ENCODE measurements around the gene STK35.

The STK35 gene

GRCh38 chr20:2101057-2101864 is at the start of gene STK35:
STK35 (plus strand) TSS chr20:2101827; CDS start chr20:2101882, 55 bp downstream.
- Histone ChIP-seq H3K27me3 (ENCODE audit: low read depth, low read length) (no peaks in the 10 kb centered on the region), H3K27ac (ENCODE audit: low read length) (peak within 1 kb of the TSS; percentile 98), H3K9me3 (ENCODE audit: control insufficient read depth in 1 of 2, low read length in 2 of 2) (no peaks in the 10 kb centered on the region), H3K36me3 (ENCODE audit: control insufficient read depth in 1 of 2, insufficient read depth in 2 of 2, low read length in 2 of 2) (peaks cover 0 to 10% of the 10 kb centered on the region in 2 donors), H3K4me1 (ENCODE audit: control insufficient read depth in 1 of 2, insufficient read depth in 2 of 2, low read length in 2 of 2) (peaks cover 13 to 32% of the 10 kb centered on the region in 2 donors), H3K4me3 (ENCODE audit: low read depth in 1 of 2, low read length in 2 of 2) (peak within 1 kb of the TSS; percentile 97 to 99)

GRCh38 chr20:2051946-2052345 is 49.7 kb upstream of the STK35 start:
- Histone ChIP-seq H3K27me3 (ENCODE audit: low read depth, low read length) (no peaks in the 10 kb centered on the region), H3K9me3 (ENCODE audit: control insufficient read depth in 1 of 2, low read length in 2 of 2) (peaks cover 5 to 8% of the 10 kb centered on the region in 2 donors), H3K27ac (ENCODE audit: low read length) (no peak overlapping the region)

GRCh38 chr20:2052741-2053140 is 48.9 kb upstream of the STK35 start:
- no peaks in the 10 kb centered on the region for H3K27me3 ChIP-seq (ENCODE audit: low read depth, low read length)
- H3K9me3 ChIP-seq (ENCODE audit: control insufficient read depth in 1 of 2, low read length in 2 of 2), result peaks cover 5 to 8% of the 10 kb centered on the region in 2 donors
- no peaks in the 10 kb centered on the region for H3K4me1 ChIP-seq (ENCODE audit: control insufficient read depth in 1 of 2, insufficient read depth in 2 of 2, low read length in 2 of 2)
- no peak overlapping the region for H3K4me3 ChIP-seq (ENCODE audit: low read depth in 1 of 2, low read length in 2 of 2)
- H3K36me3 ChIP-seq (ENCODE audit: control insufficient read depth in 1 of 2, insufficient read depth in 2 of 2, low read length in 2 of 2), result no peaks in the 10 kb centered on the region
- no peak overlapping the region for H3K27ac ChIP-seq (ENCODE audit: low read length)

More at GRCh38 chr20:2051946-2052345, 49.7 kb upstream of the STK35 start:
- H3K36me3 ChIP-seq (ENCODE audit: control insufficient read depth in 1 of 2, insufficient read depth in 2 of 2, low read length in 2 of 2), result no peaks in the 10 kb centered on the region
- no peak overlapping the region for H3K4me3 ChIP-seq (ENCODE audit: low read depth in 1 of 2, low read length in 2 of 2)
- H3K4me1 ChIP-seq (ENCODE audit: control insufficient read depth in 1 of 2, insufficient read depth in 2 of 2, low read length in 2 of 2), result no peaks in the 10 kb centered on the region

- no peak overlapping the region for H3K27ac ChIP-seq (ENCODE audit: low read length)
- H3K9me3 ChIP-seq (ENCODE audit: control insufficient read depth in 1 of 2, low read length in 2 of 2), result peaks cover 7 to 14% of the 10 kb centered on the region in 2 donors
- no peaks in the 10 kb centered on the region for H3K4me1 ChIP-seq (ENCODE audit: control insufficient read depth in 1 of 2, insufficient read depth in 2 of 2, low read length in 2 of 2)
- no peaks in the 10 kb centered on the region for H3K36me3 ChIP-seq (ENCODE audit: control insufficient read depth in 1 of 2, insufficient read depth in 2 of 2, low read length in 2 of 2)
- no peak overlapping the region for H3K4me3 ChIP-seq (ENCODE audit: low read depth in 1 of 2, low read length in 2 of 2)
- no peaks in the 10 kb centered on the region for H3K27me3 ChIP-seq (ENCODE audit: low read depth, low read length)
These were observed 48.0 kb upstream of the STK35 start for GRCh38 chr20:2053615-2054014.

- Histone ChIP-seq H3K4me3 (ENCODE audit: low read depth in 1 of 2, low read length in 2 of 2) (no peak overlapping the region), H3K27ac (ENCODE audit: low read length) (no peak overlapping the region), H3K4me1 (ENCODE audit: control insufficient read depth in 1 of 2, insufficient read depth in 2 of 2, low read length in 2 of 2) (no peaks in the 10 kb centered on the region), H3K27me3 (ENCODE audit: low read depth, low read length) (no peaks in the 10 kb centered on the region), H3K36me3 (ENCODE audit: control insufficient read depth in 1 of 2, insufficient read depth in 2 of 2, low read length in 2 of 2) (no peaks in the 10 kb centered on the region), H3K9me3 (ENCODE audit: control insufficient read depth in 1 of 2, low read length in 2 of 2) (peaks cover 9 to 14% of the 10 kb centered on the region in 2 donors)
These were observed 46.7 kb upstream of the STK35 start for GRCh38 chr20:2054911-2055310.

- no peaks in the 10 kb centered on the region for H3K36me3 ChIP-seq (ENCODE audit: control insufficient read depth in 1 of 2, insufficient read depth in 2 of 2, low read length in 2 of 2)
- no peaks in the 10 kb centered on the region for H3K27me3 ChIP-seq (ENCODE audit: low read depth, low read length)
- no peaks in the 10 kb centered on the region for H3K4me1 ChIP-seq (ENCODE audit: control insufficient read depth in 1 of 2, insufficient read depth in 2 of 2, low read length in 2 of 2)
- H3K27ac ChIP-seq (ENCODE audit: low read length), result no peak overlapping the region
- peaks cover 4 to 6% of the 10 kb centered on the region in 2 donors for H3K9me3 ChIP-seq (ENCODE audit: control insufficient read depth in 1 of 2, low read length in 2 of 2)
- no peak overlapping the region for H3K4me3 ChIP-seq (ENCODE audit: low read depth in 1 of 2, low read length in 2 of 2)
These were observed 42.2 kb upstream of the STK35 start for GRCh38 chr20:2059411-2059810.

GRCh38 chr20:2065099-2065498 is 36.5 kb upstream of the STK35 start:
- H3K9me3 ChIP-seq (ENCODE audit: control insufficient read depth in 1 of 2, low read length in 2 of 2), result no peaks in the 10 kb centered on the region
- no peak overlapping the region for H3K4me3 ChIP-seq (ENCODE audit: low read depth in 1 of 2, low read length in 2 of 2)
- no peaks in the 10 kb centered on the region for H3K36me3 ChIP-seq (ENCODE audit: control insufficient read depth in 1 of 2, insufficient read depth in 2 of 2, low read length in 2 of 2)
- no peaks in the 10 kb centered on the region for H3K27me3 ChIP-seq (ENCODE audit: low read depth, low read length)
- H3K27ac ChIP-seq (ENCODE audit: low read length), result no peak overlapping the region
- H3K4me1 ChIP-seq (ENCODE audit: control insufficient read depth in 1 of 2, insufficient read depth in 2 of 2, low read length in 2 of 2), result no peaks in the 10 kb centered on the region

- Histone ChIP-seq H3K4me3 (ENCODE audit: low read depth in 1 of 2, low read length in 2 of 2) (no peak overlapping the region), H3K27ac (ENCODE audit: low read length) (no peak overlapping the region), H3K27me3 (ENCODE audit: low read depth, low read length) (no peaks in the 10 kb centered on the region), H3K9me3 (ENCODE audit: control insufficient read depth in 1 of 2, low read length in 2 of 2) (peaks cover 0 to 5% of the 10 kb centered on the region in 2 donors), H3K4me1 (ENCODE audit: control insufficient read depth in 1 of 2, insufficient read depth in 2 of 2, low read length in 2 of 2) (no peaks in the 10 kb centered on the region), H3K36me3 (ENCODE audit: control insufficient read depth in 1 of 2, insufficient read depth in 2 of 2, low read length in 2 of 2) (no peaks in the 10 kb centered on the region)
These were observed 35.0 kb upstream of the STK35 start for GRCh38 chr20:2066461-2067122.

- no peak overlapping the region for H3K27ac ChIP-seq (ENCODE audit: low read length)
- no peaks in the 10 kb centered on the region for H3K4me1 ChIP-seq (ENCODE audit: control insufficient read depth in 1 of 2, insufficient read depth in 2 of 2, low read length in 2 of 2)
- no peak overlapping the region for H3K4me3 ChIP-seq (ENCODE audit: low read depth in 1 of 2, low read length in 2 of 2)
- H3K36me3 ChIP-seq (ENCODE audit: control insufficient read depth in 1 of 2, insufficient read depth in 2 of 2, low read length in 2 of 2), result no peaks in the 10 kb centered on the region
- H3K9me3 ChIP-seq (ENCODE audit: control insufficient read depth in 1 of 2, low read length in 2 of 2), result no peaks in the 10 kb centered on the region
- H3K27me3 ChIP-seq (ENCODE audit: low read depth, low read length), result no peaks in the 10 kb centered on the region
These were observed 20.9 kb upstream of the STK35 start for GRCh38 chr20:2080532-2081224.

GRCh38 chr20:2084703-2085102 is 16.9 kb upstream of the STK35 start:
- Histone ChIP-seq H3K4me1 (ENCODE audit: control insufficient read depth in 1 of 2, insufficient read depth in 2 of 2, low read length in 2 of 2) (no peaks in the 10 kb centered on the region), H3K9me3 (ENCODE audit: control insufficient read depth in 1 of 2, low read length in 2 of 2) (no peaks in the 10 kb centered on the region), H3K36me3 (ENCODE audit: control insufficient read depth in 1 of 2, insufficient read depth in 2 of 2, low read length in 2 of 2) (no peaks in the 10 kb centered on the region), H3K4me3 (ENCODE audit: low read depth in 1 of 2, low read length in 2 of 2) (no peak overlapping the region), H3K27ac (ENCODE audit: low read length) (no peak overlapping the region), H3K27me3 (ENCODE audit: low read depth, low read length) (no peaks in the 10 kb centered on the region)
